OCI-LY3 (cell line): Measurements from ENCODE around the gene HTRA1.

Experiments used
- CTCF ChIP-seq: fragments of 200-600, 300-600 bp; sonication (generic); IDR thresholded peaks from 2 replicates; pipeline ENCODE4 v1.5.1; 2014; ENCODE audit warnings: antibody characterized with exemption, low read length, low read depth
- EZH2phosphoT487 ChIP-seq: fragments of 200-600 bp; shearing (Covaris generic); IDR thresholded peaks from 2 replicates; pipeline ENCODE4 v1.6.1; 2018; ENCODE audit warnings: antibody characterized with exemption, mixed run types, low read depth

GRCh38 chr10:122464586-122464985, 3.2 kb downstream of the HTRA1 start:
- TF ChIP-seq CTCF: no peak
- TF ChIP-seq EZH2phosphoT487: no peak
